Measurements from ENCODE around the gene CATSPERE. TPM values are rescaled to one million over a fixed set of nuclear protein-coding genes. Genes with fewer than 3 reads are reported as not detected.

Gene CATSPERE
- total and polyA plus RNA-seq, 2 of the 8 experiments (the other 6 are each of a cell fraction or from before 2014, with no cell fraction given), result 0.05 to 0.45 TPM

GRCh38 chr1:244665771-244666217 is 204.7 kb downstream of the CATSPERE start:
- Histone ChIP-seq H2AK5ac (ENCODE audit: low read depth, low read length) (no peak overlapping the region), H3K18ac (ENCODE audit: extremely low read depth, low read length) (no peak overlapping the region), H2BK20ac (ENCODE audit: low read length) (no peak overlapping the region), H4K20me1 (replicated peaks in 1 of 2; ENCODE audit: control insufficient read depth in 1 of 2, insufficient read depth in 2 of 2, low read length in 2 of 2) (peaks cover 4 to 8% of the 10 kb centered on the region in 2 experiments), H2AFZ (ENCODE audit: low read length) (no peak overlapping the region), H3K79me2 (ENCODE audit: control insufficient read depth in 1 of 2, insufficient read depth in 2 of 2, low read length in 2 of 2) (peaks cover 14 to 84% of the 10 kb centered on the region in 2 experiments; a peak in 3 of 4 replicates), H3K9ac (replicated peaks in 1 of 4; ENCODE audit: extremely low read depth in 1 of 4, low read depth in 3 of 4, low read length in 3 of 4) (no peak overlapping the region), H3K27me3 (replicated peaks in 1 of 4; ENCODE audit: control insufficient read depth in 3 of 4, extremely low read depth in 1 of 4, insufficient read depth in 3 of 4, low read length in 3 of 4) (no peaks in the 10 kb centered on the region), H3K4ac (replicated peaks; ENCODE audit: insufficient read length, low read depth, low read length) (no peak overlapping the region), H4K8ac (ENCODE audit: extremely low read depth, insufficient read depth, low read length) (no peak overlapping the region), H3K9me3 (ENCODE audit: insufficient read depth in 2 of 2, low read depth in 1 of 2, low read length in 1 of 2) (no peaks in the 10 kb centered on the region), H3K4me1 (replicated peaks in 1 of 4; ENCODE audit: control insufficient read depth in 3 of 4, insufficient read depth in 4 of 4, low read length in 3 of 4) (no peaks in the 10 kb centered on the region), H3K4me2 (ENCODE audit: insufficient read depth in 1 of 2, low read depth in 2 of 2, low read length in 2 of 2) (no peak overlapping the region; a peak in 1 of 4 replicates), H2BK120ac (replicated peaks; ENCODE audit: low read depth, low read length) (no peak overlapping the region), H3K23me2 (ENCODE audit: low read depth, low read length) (no peaks in the 10 kb centered on the region), H3K14ac (ENCODE audit: insufficient read length) (no peak overlapping the region), H3K27ac (ENCODE audit: low read depth, low read length) (no peak overlapping the region), H3K23ac (ENCODE audit: insufficient read length) (no peak overlapping the region), H4K91ac (replicated peaks; ENCODE audit: insufficient read length, low read length) (no peak overlapping the region), H3K4me3 (ENCODE audit: extremely low read depth in 1 of 4, insufficient read depth in 2 of 4, low read depth in 3 of 4, low read length in 4 of 4) (no peak overlapping the region), H2BK12ac (ENCODE audit: low read depth, low read length) (no peak overlapping the region), H3K56ac (replicated peaks; ENCODE audit: insufficient read length, low read depth, low read length) (no peak overlapping the region), H2BK5ac (ENCODE audit: low read depth, low read length) (no peak overlapping the region), H3K79me1 (ENCODE audit: low read depth, low read length) (peaks cover 7% of the 10 kb centered on the region), H2BK15ac (ENCODE audit: low read length) (no peak overlapping the region), H4K5ac (ENCODE audit: insufficient read length, low read depth, low read length) (no peak overlapping the region), H3K36me3 (ENCODE audit: control insufficient read depth in 2 of 4, insufficient read depth in 4 of 4, low read length in 3 of 4) (peaks cover 0 to 6% (median under 1%) of the 10 kb centered on the region in 4 experiments; a peak in 2 of 8 replicates)
- FAIRE-seq (no peak), DNase-seq (ENCODE audit: low read depth in 1 of 2, low spot score in 2 of 2) (no peak)
- TF ChIP-seq PHF8 (conservative IDR thresholded peaks at IDR 0.05; ENCODE audit: low read depth, low read length), result no peak
- no peak for TF ChIP-seq SIRT6 (IDR thresholded peaks at IDR 0.05; ENCODE audit: low read length)
- no peak for TF ChIP-seq TAF1 (IDR thresholded peaks at IDR 0.05; ENCODE audit: low read depth, low read length)
- TF ChIP-seq SAP30 (IDR thresholded peaks at IDR 0.05; ENCODE audit: insufficient read depth, insufficient replicate concordance, low read length), result no peak
- TF ChIP-seq JUN (IDR thresholded peaks at IDR 0.05; ENCODE audit: low read depth, low read length), result no peak
- TF ChIP-seq CTCF (IDR thresholded peaks at IDR 0.05; ENCODE audit: control extremely low read depth in 1 of 3, insufficient read depth in 1 of 3, low read depth in 1 of 3, low read length in 3 of 3), result no peak
- no peak for TF ChIP-seq SRF (IDR thresholded peaks at IDR 0.05; ENCODE audit: low read depth, low read length)
- no peak for TF ChIP-seq SIN3A (conservative IDR thresholded peaks at IDR 0.05 in 1 of 2, IDR thresholded peaks at IDR 0.05 in 1 of 2; ENCODE audit: low read depth in 1 of 2, low read length in 2 of 2)
- TF ChIP-seq TBP (IDR thresholded peaks at IDR 0.05; ENCODE audit: low read depth, low read length), result no peak
- 96% methylated on average over 4 of the region's 4 CpGs; no CpG with 5 or more reads in 1 of the 2 experiments for WGBS, 2 experiments (ENCODE audit: extremely low coverage in 1 of 2, insufficient coverage in 1 of 2, insufficient read length in 1 of 2, insufficient replicate concordance in 2 of 2, low coverage in 1 of 2, low lambda C conversion rate in 2 of 2, missing lambda C conversion rate in 1 of 2)
- ChIA-PET CTCF (ENCODE audit: partially characterized antibody) (interaction anchor here (0.8 kb wide), 1 partner anchor 69 kb away, joined by 3 read pairs; no protein-coding TSS in a partner anchor), POLR2A (ENCODE audit: partially characterized antibody) (interaction anchor here (0.8 to 1.4 kb wide), 2 partner anchors 12 to 21 kb away, joined by 3 to 6 read pairs; partner anchors contain the start of gene DESI2)
